Measurements from ENCODE around the gene TMC1. TPM values are rescaled to one million over a fixed set of nuclear protein-coding genes. Genes with fewer than 3 reads are reported as not detected.

The TMC1 gene
- polyA plus RNA-seq, 3 donors = 0.16 to 0.55 (median 0.40) TPM

GRCh38 chr9:72476617-72477437 lies 44.6 kb upstream of the TMC1 start:
- WGBS (ENCODE audit: insufficient coverage) = 80% methylated on average over 1 of the region's 2 CpGs

More at GRCh38 chr9:72476617-72477437, 44.6 kb upstream of the TMC1 start:
- Histone ChIP-seq H2AFZ (ENCODE audit: insufficient read depth, low read depth, low read length, poor library complexity, severe bottlenecking) (no peak overlapping the region), H3K9ac (ENCODE audit: insufficient read depth, low read length, poor library complexity, severe bottlenecking) (no peak overlapping the region), H3K4me3 (replicated peaks in 1 of 3; ENCODE audit: low read depth in 2 of 3, low read length in 3 of 3) (no peak overlapping the region), H3K4me2 (replicated peaks; ENCODE audit: extremely low read depth, low read length, poor library complexity, severe bottlenecking) (no peak overlapping the region), H3K79me2 (ENCODE audit: insufficient read depth, low read length) (no peaks in the 10 kb centered on the region), H3K27me3 (ENCODE audit: control insufficient read depth in 2 of 2, insufficient read depth in 2 of 2, low read length in 2 of 2) (no peaks in the 10 kb centered on the region), H3K36me3 (replicated peaks in 1 of 2; ENCODE audit: control insufficient read depth in 1 of 2, insufficient read depth in 2 of 2, low read length in 2 of 2) (no peaks in the 10 kb centered on the region), H3K9me3 (replicated peaks in 1 of 2; ENCODE audit: control insufficient read depth in 1 of 2, insufficient read depth in 1 of 2, low read length in 2 of 2) (no peaks in the 10 kb centered on the region), H4K20me1 (ENCODE audit: insufficient read depth, low read length) (no peaks in the 10 kb centered on the region), H3K27ac (ENCODE audit: low read depth in 1 of 2, low read length in 2 of 2) (no peak overlapping the region), H3K4me1 (ENCODE audit: control insufficient read depth in 1 of 2, insufficient read depth in 2 of 2, low read length in 2 of 2) (peaks cover 15 to 26% of the 10 kb centered on the region in 2 donors)
- H3K4me1 Mint-ChIP-seq = peaks cover 25% of the 10 kb centered on the region
- peaks cover 0 to 11% (median 5%) of the 10 kb centered on the region in 3 donors for H3K27me3 Mint-ChIP-seq (ENCODE audit: low read depth in 3 of 3)
- peak in 2 of 3 donors; percentile 24 to 60 for DNase-seq
- no peak for TF ChIP-seq CTCF (IDR thresholded peaks at IDR 0.05)
- intact Hi-C loops (cut with micrococcal nuclease) = no loop called here
- H3K36me3 Mint-ChIP-seq = no peaks in the 10 kb centered on the region
- peak overlapping the region in 2 of 7 donors; percentile 11 to 57 for H3K27ac Mint-ChIP-seq
- peaks cover 0 to 2% (median 0%) of the 10 kb centered on the region in 7 donors for H3K9me3 Mint-ChIP-seq
- H3K4me3 Mint-ChIP-seq = no peak overlapping the region
